Breast epithelium (tissue), 4 donors: ENCODE data around the gene PTPRN. TPM values are rescaled to one million over a fixed set of nuclear protein-coding genes. Genes with fewer than 3 reads are reported as not detected.
A peak's percentile ranks its signal among the peaks of the same experiment; 100 is the strongest.

Experiments
- DNase-seq, 2 donors: peaks; one replicate each; pipeline ENCODE4 v3.0.0-alpha.2; 2019; ENCODE audit warnings: low spot score in 2 of 2
- H3K27ac ChIP-seq, 2 donors: fragments of 200-600 bp; sonication (generic) in 1 of 2; one replicate each; pipeline ENCODE4 v1.5.1; 2016 to 2019; ENCODE audit warnings: mild to moderate bottlenecking in 1 of 2
- H3K27me3 ChIP-seq, 2 donors: fragments of 200-600 bp; sonication (generic) in 1 of 2; one replicate each; pipeline versions ENCODE4 v1.5.1 to v1.6.0; 2017 to 2019; ENCODE audit warnings: control low read depth in 1 of 2, mild to moderate bottlenecking in 1 of 2
- H3K36me3 ChIP-seq: fragments of 200-600 bp; one replicate; pipeline ENCODE4 v1.5.1; 2019
- H3K4me1 ChIP-seq, 2 donors: fragments of 200-600 bp; sonication (generic); one replicate each; pipeline ENCODE4 v1.5.1; 2016 to 2019; ENCODE audit warnings: control low read depth in 1 of 2
- H3K4me3 ChIP-seq, 3 donors: fragments of 200-600 bp; sonication (generic); 1 replicate in 2 of 3; 2 replicates in 1 of 3; pipeline ENCODE4 v1.5.1; 2016 to 2019; ENCODE audit warnings: mild to moderate bottlenecking in 3 of 3, moderate library complexity in 2 of 3
- H3K9me3 ChIP-seq, 2 donors: fragments of 200-600 bp; sonication (generic) in 1 of 2; one replicate each; pipeline ENCODE4 v1.5.1; 2016 to 2019; ENCODE audit warnings: control low read depth in 1 of 2
- POLR2A ChIP-seq: fragments of 450-650 bp; IDR thresholded peaks from one replicate; pipeline ENCODE4 v1.6.1; 2016; ENCODE audit warnings: antibody characterized with exemption, mild to moderate bottlenecking, moderate library complexity
- POLR2AphosphoS5 ChIP-seq, 3 donors: sonication (generic); formaldehyde crosslinking; IDR thresholded peaks; one replicate each; pipeline ENCODE4 v1.6.1; 2017; ENCODE audit warnings: antibody characterized with exemption in 3 of 3
- intact Hi-C: fragments of 100-400 bp; cut with DNase I; formaldehyde crosslinking; loops from one replicate; pipeline ENCODE4 v1.15.1; 2023; ENCODE audit warnings: low total_unique reads
- total RNA-seq, 3 donors: library from RNA; depleted of rRNA; stranded (reverse); fragments of >200 nt; gene quantifications; one replicate each; pipeline ENCODE4 v1.1.0, GENCODE V29; 2016
- TF ChIP-seq, protein P1 (sequence below), 3 donors: fragments of 450-650 bp; IDR thresholded peaks; one replicate each; pipeline ENCODE4 v1.5.1; 2016 to 2017; ENCODE audit warnings: antibody characterized with exemption in 3 of 3, mild to moderate bottlenecking in 3 of 3, moderate library complexity in 3 of 3

Gene PTPRN
- total RNA-seq, 3 donors from 2014 or later = 0.33 to 0.44 TPM; not detected in 1

- Histone ChIP-seq H3K36me3 (no peaks in the 10 kb centered on the region), H3K4me3 (no peak overlapping the region), H3K27ac (peak overlapping the region; percentile 34 to 40), H3K4me1 (peaks cover 12 to 24% of the 10 kb centered on the region in 2 donors), H3K9me3 (no peaks in the 10 kb centered on the region), H3K27me3 (no peaks in the 10 kb centered on the region)
- no peak for DNase-seq
- TF ChIP-seq POLR2AphosphoS5 (IDR thresholded peaks at IDR 0.05) (no peak), POLR2A (no peak)
- TF ChIP-seq, protein P1, sequence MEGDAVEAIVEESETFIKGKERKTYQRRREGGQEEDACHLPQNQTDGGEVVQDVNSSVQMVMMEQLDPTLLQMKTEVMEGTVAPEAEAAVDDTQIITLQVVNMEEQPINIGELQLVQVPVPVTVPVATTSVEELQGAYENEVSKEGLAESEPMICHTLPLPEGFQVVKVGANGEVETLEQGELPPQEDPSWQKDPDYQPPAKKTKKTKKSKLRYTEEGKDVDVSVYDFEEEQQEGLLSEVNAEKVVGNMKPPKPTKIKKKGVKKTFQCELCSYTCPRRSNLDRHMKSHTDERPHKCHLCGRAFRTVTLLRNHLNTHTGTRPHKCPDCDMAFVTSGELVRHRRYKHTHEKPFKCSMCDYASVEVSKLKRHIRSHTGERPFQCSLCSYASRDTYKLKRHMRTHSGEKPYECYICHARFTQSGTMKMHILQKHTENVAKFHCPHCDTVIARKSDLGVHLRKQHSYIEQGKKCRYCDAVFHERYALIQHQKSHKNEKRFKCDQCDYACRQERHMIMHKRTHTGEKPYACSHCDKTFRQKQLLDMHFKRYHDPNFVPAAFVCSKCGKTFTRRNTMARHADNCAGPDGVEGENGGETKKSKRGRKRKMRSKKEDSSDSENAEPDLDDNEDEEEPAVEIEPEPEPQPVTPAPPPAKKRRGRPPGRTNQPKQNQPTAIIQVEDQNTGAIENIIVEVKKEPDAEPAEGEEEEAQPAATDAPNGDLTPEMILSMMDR (IDR thresholded peaks at IDR 0.05) = no peak
- intact Hi-C loops = no loop called here
Observed at GRCh38 chr2:219282943-219283581, 26.1 kb downstream of the PTPRN start.

DNA sequence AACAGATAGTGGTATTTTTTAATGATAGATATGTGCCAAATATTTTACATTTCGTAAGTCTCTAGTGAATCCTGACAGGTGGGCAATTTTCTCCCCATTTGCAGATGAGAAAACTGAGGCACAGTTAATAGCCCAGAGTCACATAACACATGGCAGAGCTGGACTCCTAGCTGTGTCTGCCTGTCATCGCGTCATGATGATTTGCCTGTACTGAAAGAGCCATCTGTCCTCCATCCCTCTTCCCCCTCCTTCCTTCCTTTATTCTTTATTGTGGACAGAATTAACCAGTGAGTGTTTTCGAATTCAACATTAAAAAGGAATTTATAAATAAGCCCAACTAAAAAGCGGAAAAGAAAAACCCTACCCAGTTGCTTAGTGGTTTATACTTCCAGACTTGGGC lies 26.8 kb downstream of the PTPRN start:
- intact Hi-C loops = no loop called here
- Histone ChIP-seq H3K9me3 (no peaks in the 10 kb centered on the region), H3K27me3 (no peaks in the 10 kb centered on the region), H3K4me1 (peaks cover 16 to 26% of the 10 kb centered on the region in 2 donors), H3K36me3 (no peaks in the 10 kb centered on the region), H3K27ac (peak overlapping the region; percentile 34 to 36), H3K4me3 (no peak overlapping the region)
- no peak for DNase-seq
- no peak for TF ChIP-seq POLR2AphosphoS5 (IDR thresholded peaks at IDR 0.05)

DNA sequence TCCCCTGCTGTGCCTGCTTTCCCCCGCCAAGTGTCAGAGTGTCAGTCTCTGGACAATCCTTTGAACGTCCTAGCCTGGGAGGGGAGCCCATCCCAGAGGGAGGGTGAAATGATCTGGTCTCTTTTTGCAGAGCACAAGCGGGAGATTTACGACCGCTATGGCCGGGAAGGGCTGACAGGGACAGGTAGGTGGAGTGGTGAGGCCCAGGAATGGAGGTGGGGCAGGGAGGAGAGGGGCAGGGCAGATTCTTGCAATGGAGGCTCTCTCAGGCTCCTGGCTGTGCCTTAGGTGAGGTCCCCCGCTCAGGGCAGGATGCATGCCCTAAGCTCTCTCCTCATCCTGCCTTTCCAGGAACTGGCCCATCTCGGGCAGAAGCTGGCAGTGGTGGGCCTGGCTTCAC lies 27.6 kb downstream of the PTPRN start:
- Histone ChIP-seq H3K9me3 (no peaks in the 10 kb centered on the region), H3K4me3 (no peak overlapping the region), H3K27me3 (no peaks in the 10 kb centered on the region), H3K4me1 (peaks cover 16 to 26% of the 10 kb centered on the region in 2 donors), H3K36me3 (no peaks in the 10 kb centered on the region), H3K27ac (peak overlapping the region; percentile 6 to 98)
- DNase-seq = no peak
- intact Hi-C loops = no loop called here
- TF ChIP-seq, protein P1 (IDR thresholded peaks at IDR 0.05) = no peak
- TF ChIP-seq POLR2AphosphoS5 (IDR thresholded peaks at IDR 0.05) (no peak), POLR2A (no peak)

DNA sequence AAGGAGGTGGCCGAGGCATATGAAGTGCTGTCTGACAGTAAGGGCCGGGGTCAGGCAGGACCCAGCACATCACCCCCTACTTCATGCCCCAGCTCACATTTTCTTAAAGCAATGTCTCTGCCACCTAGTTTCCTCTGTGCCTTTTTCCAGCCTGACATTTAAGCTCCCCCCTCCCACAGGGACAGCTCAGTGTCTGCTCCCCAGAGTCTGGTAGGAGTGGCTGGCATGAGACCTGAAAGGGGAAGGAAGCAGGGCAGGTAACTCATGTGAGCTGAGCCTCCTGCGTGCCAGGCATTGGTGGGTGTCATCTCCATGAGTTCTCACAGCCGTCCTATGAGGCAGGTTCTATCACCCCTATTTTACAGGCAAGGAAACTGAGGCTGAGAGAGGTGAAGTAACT lies 28.6 kb downstream of the PTPRN start:
- Histone ChIP-seq H3K4me1 (peaks cover 13 to 26% of the 10 kb centered on the region in 2 donors), H3K36me3 (no peaks in the 10 kb centered on the region), H3K4me3 (peak overlapping the region in 1 of 3 donors; percentile 84), H3K27ac (peak overlapping the region; percentile 6 to 98), H3K9me3 (no peaks in the 10 kb centered on the region), H3K27me3 (no peaks in the 10 kb centered on the region)
- DNase-seq = no peak
- intact Hi-C loops = no loop called here
- TF ChIP-seq, protein P1 (IDR thresholded peaks at IDR 0.05) = no peak

DNA sequence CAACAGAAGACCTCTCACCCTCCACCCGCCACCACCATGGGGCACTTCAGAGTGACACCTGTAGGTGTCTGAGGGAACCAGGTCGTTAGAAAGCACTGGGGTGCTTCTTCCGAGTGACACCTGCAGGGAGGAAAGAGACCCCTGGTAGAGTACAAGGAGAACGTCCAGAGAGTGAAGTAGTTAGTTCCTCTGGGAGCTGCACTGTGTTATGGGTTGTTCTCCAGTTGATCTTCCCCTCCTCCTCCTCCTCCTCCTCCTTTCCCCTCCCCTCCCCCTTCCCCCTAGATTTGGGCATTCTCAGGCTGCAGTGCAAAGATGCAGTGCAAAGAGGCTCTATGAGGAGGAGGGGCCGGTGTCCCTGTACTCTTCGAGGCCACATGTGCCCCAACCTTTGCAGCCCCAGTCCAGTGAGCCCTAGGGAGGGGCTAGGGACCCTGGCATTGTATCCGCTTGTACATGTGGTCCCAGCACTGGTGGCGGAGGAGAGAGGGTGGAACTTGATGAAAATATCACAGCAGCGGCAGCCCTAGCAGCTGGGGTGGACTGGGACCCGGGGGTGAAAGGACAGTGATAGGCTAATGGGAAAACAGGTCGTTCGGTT lies 29.2 kb downstream of the PTPRN start:
- Histone ChIP-seq H3K27ac (peak overlapping the region; percentile 98), H3K27me3 (no peaks in the 10 kb centered on the region), H3K4me3 (peak overlapping the region; percentile 72 to 87 (median 84)), H3K9me3 (no peaks in the 10 kb centered on the region), H3K4me1 (peaks cover 13 to 21% of the 10 kb centered on the region in 2 donors), H3K36me3 (no peaks in the 10 kb centered on the region)
- no peak for DNase-seq
- TF ChIP-seq, protein P1 (IDR thresholded peaks at IDR 0.05) = peak in 1 of 3 donors; percentile 56
- TF ChIP-seq POLR2AphosphoS5 (IDR thresholded peaks at IDR 0.05) (no peak), POLR2A (no peak)
- intact Hi-C loops = loop anchor here (2.0 kb wide), 1 partner anchor 43 kb away; no protein-coding TSS in a partner anchor
